NCI-H69 (cell line): Measurements from ENCODE around the gene PIGL.
"Not testable (repeated sequence)": the region's sequence is repeated elsewhere in the genome, so short reads cannot be mapped to it uniquely, and the experiment has no call there.

Source experiments
- DNase-seq: peaks from one replicate; lab custom pipeline; 2025; lab: John Stamatoyannopoulos, UW

The PIGL gene

GRCh38 chr17:16217002-16217635 lies at the start of gene PIGL:
PIGL (plus strand) TSS chr17:16217210; CDS start chr17:16217227, 17 bp downstream.
- DNase-seq = peak; percentile 90

DNA sequence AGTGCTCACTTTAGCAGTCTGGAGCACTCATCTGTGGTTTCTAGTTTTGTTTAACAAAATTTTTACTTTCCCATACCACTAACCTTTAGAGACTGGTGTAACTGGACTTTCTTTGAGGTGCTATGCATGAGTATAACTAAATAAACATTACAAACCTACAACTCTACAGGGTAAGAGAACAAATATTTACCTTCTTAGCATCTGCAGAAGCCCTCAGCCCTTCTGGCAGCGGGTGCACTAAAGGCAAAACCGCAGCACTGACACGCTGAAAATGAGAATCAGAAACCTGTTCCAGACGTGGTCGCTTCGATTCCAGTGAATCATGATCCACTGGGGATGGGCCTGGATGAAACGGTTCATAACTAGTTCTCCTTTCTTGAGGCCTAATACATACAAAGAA lies 45.4 kb upstream of the PIGL start:
- peak; percentile 23 for DNase-seq

GRCh38 chr17:16178836-16179235 lies 38.2 kb upstream of the PIGL start:
- DNase-seq = no peak

- no peak for DNase-seq
These were observed 35.4 kb upstream of the PIGL start for GRCh38 chr17:16181581-16181980.

DNA sequence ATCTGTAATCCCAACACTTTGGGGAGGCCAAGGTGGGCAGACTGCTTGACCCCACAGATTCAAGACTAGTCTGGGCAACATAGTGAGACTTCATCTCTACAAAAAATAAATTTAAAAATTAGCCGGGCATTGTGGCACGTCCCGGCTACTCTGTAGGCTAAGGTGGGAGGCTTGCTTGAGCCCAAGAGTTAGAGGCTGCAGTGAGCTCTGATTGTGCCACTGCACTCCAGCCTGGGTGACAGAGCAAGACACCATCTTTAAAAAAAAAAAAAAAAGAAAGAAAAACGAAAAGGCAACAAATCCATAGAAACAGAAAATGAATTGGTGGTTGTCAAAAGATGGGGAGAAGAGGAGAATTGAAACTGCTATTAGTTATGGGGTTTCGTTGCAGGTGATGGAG lies 29.4 kb upstream of the PIGL start:
- DNase-seq = no peak

- DNase-seq = no peak
These were observed 27.1 kb upstream of the PIGL start for GRCh38 chr17:16189791-16190348.

GRCh38 chr17:16190703-16191360 lies 26.2 kb upstream of the PIGL start:
- DNase-seq = no peak

GRCh38 chr17:16191604-16192003 lies 25.4 kb upstream of the PIGL start:
- no peak for DNase-seq

GRCh38 chr17:16194307-16194835 lies 22.6 kb upstream of the PIGL start:
- not testable (repeated sequence) for DNase-seq

GRCh38 chr17:16197276-16197675 lies 19.7 kb upstream of the PIGL start:
- DNase-seq = no peak

DNA sequence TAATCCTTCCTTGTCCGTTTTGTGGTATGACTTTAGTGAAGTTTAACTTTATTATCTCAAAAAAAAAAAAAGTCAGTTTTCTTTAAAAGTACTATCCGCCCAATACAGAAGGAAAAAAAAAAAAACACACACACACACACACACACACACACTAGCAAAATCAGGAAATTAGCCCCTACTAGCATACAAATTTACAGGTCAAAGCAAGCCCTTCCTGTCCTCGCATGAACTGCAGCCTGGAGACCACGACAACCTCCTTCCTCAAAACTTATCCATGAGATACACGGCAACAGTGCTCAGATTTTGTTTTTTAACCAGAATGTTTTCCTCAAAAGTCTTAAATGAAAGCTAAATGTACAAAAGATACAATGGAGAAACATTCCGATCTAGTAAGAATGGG lies 17.9 kb upstream of the PIGL start:
- DNase-seq = no peak

- DNase-seq = not testable (repeated sequence)
These were observed 15.3 kb upstream of the PIGL start for GRCh38 chr17:16201693-16202131.

DNA sequence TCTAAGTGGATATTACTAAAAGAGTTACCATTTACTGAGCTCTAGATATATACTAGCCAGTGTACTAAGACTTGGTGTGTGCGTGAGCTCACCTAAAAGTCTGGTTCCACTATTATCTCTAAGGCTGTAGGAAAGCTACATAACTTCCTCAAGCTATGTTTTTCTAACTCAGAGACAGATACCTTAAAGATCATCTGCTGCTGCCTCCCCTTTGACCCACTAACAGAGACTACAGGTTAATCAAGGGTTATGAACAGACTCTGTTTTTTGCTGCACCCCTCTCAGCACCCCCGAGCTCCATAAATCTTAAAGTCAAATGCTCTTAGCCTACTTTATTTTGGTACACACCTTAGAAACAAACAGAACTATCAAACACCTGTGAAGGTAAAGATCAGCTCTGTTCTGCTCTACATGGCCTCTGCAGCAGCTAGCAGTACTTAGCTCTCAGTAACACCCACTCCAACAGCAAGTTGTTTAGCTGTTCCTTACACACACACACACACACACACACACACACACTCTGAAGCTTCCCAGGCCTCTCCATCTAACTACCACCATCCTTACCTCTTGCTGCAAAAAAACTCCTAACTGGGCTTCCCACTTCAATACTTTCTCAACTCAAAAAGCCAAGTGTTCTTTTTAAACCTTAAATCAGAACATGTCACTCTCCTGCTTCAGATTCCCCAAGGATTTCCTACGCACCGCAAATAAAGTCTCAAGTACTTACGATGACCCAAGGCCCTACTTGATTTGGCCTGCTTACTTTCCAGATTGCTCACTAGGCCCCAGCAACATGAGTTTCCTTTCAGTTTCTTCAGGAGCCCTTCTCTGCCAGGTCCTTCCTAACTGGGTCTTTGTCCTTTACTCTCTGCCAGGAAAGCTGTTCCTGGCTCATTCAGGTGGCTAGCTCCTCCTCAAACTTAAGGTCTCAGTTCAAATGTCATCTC lies 14.2 kb upstream of the PIGL start:
- not testable (repeated sequence) for DNase-seq

DNA sequence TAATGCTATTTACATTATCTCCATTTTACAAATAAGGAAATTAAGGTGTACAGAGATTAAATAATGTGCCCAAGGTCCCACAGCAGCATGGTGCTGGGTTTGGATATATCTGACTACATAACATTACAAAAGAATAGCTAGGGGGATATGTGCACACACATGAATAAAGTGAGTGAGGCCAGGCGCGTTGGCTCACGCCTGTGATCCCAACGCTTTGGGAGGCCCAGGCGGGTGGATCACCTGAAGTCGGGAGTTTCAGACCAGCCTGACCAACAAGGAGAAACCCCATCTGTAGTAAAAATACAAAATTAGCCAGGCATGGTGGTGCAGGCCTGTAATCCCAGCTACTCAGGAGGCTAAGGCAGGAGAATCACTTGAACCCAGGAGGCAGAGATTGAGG lies 12.2 kb upstream of the PIGL start:
- not testable (repeated sequence) for DNase-seq

DNA sequence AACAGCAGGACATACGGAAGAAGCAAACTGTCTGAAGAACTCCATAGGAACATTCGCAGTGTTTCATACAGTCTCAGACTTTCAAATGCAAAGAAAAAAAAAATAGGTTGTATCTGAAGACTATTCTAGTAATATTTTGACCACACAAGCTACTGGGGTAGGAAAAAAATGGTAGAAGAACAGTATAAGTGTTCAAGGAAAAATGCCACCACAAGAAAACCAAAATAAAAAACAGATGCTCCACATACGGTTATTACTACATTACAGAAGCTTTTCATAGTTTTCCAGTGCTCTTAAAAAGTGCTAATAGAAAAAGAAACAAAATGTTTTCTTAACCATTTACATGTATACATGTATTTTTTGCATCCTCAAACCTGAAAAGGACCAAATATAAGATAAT lies 5.4 kb upstream of the PIGL start:
- DNase-seq = no peak

- DNase-seq = no peak
These were observed 4.2 kb upstream of the PIGL start for GRCh38 chr17:16212793-16213192.

GRCh38 chr17:16214190-16215001 lies 2.6 kb upstream of the PIGL start:
- DNase-seq = no peak

DNA sequence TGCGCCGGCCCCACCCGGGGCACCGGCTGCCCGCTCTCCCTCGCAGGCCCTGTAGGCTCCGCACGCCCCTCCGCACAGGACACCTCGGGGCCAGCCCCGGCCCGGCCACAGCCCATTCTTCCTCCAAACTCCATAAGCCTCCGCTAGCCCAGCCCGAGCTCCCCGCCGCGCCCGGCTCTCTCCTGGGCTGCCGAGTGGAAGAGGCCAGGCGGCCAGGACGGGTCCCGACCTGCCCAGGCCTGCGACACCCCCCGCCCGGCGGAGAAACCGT lies 2.1 kb upstream of the PIGL start:
- DNase-seq = peak; percentile 64

- peak; percentile 93 for DNase-seq
These were observed 1.6 kb upstream of the PIGL start, which contains the start of gene NCOR1 for GRCh38 chr17:16215273-16215964. NCOR1 (minus strand) TSS chr17:16215534; CDS start chr17:16194569, 20,965 bp downstream.

- DNase-seq = peak; percentile 73
These were observed 1.1 kb upstream of the PIGL start for GRCh38 chr17:16215965-16216316.
